GM19397 (cell line): ENCODE data around the gene OSBPL5.

Source experiments
- ATAC-seq: cut with Tn5 transposase; IDR thresholded peaks from one replicate; pipeline ENCODE4 v1.9.1; 2021; ENCODE audit warnings: mild to moderate bottlenecking, moderate library complexity; ENCODE audit not compliant: unreplicated experiment

OSBPL5 gene

DNA sequence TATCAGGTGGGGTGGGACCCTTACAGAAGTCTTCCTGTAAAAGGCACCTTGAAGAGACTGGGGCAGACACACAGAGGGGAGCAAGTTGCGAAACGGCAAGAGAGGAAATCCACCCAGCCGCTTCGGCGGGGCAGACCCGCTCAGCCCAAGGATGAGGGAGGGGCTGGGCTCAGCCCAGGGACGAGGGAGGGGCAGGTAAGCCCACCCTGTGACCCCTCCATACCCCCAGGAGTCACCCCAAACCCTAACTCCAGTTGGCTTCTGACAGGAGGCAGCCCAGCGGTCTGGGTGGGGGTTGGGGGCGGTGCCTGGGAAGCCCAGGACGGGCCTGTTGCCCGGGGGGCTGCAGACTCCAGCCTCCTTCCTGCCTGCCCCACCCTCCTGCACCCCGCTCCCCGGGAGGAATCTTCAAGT, 965 bp downstream of the OSBPL5 start:
- no peak for ATAC-seq

DNA sequence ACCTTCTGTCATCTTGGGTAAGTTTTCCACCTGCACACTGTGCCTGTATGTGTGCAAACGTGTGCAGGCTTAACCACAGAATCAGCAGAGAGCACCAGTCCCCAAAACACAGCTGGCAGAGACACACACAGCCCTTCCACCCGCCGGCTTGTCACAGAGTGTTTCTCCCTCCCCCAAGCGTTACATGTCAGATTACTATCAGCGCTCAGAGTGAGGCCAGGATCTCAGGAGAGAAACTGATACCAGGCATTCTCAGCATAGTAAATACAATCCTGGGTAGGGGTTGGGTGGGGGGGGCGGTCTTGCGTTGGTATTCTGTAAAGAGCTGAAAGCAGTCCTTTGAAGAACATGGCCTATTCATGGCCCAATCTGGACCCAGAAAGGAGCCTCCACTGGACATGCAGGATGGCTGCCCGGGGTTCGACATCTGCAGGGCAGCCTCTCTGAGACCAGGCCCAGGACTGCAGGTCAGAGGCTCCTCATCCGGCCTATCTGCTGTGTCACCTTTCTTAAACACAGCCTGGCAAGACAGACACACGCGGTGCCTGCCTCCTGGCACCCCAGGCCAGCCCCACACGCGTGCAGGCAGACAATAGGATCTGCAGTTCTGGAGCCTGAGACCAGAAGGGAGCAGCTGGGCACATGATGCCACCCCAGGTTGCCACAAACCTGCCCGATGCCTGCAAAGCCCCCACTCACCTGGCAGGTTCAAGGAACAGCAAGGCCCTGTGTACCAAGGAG, 1.7 kb downstream of the OSBPL5 start:
- no peak for ATAC-seq

DNA sequence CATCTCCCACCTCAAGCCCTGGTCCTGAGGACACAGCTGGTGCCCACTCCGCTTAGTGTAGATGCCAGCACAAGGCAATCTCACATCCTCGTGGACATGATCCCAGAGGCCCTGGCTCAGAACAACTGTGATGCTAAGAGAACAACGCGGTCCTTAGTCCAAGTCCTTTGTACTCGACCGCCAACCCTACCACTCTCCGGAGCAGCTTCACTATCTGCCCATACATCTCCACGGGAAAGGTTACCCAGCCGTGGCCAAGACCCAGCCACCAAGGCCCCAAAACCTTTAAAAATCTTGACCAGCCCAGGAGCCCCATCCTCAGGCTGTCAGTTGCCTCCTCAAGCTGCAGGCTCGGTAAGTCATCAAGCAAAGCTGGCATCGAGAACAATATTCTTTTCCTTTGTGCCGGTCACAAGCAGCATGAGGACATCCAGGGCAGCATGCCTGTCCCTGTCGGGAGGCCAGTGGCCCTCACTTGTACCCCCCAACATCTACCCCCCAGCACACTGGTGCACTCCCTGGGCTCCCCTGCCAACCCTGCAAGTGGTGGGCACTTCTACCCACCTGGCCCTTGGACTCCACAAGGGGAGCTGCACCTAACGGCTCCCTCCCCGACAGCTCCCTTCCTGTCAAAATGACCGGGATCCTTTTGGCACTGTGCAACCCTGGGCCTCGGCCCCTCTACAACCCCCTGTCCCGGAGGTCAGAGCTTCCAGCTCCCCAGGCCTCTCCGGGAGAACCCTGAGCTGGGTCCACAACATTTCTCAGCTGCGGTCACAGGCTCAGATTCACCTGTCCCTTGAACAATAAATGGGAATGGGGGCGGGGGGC, 2.5 kb downstream of the OSBPL5 start:
- ATAC-seq = no peak

DNA sequence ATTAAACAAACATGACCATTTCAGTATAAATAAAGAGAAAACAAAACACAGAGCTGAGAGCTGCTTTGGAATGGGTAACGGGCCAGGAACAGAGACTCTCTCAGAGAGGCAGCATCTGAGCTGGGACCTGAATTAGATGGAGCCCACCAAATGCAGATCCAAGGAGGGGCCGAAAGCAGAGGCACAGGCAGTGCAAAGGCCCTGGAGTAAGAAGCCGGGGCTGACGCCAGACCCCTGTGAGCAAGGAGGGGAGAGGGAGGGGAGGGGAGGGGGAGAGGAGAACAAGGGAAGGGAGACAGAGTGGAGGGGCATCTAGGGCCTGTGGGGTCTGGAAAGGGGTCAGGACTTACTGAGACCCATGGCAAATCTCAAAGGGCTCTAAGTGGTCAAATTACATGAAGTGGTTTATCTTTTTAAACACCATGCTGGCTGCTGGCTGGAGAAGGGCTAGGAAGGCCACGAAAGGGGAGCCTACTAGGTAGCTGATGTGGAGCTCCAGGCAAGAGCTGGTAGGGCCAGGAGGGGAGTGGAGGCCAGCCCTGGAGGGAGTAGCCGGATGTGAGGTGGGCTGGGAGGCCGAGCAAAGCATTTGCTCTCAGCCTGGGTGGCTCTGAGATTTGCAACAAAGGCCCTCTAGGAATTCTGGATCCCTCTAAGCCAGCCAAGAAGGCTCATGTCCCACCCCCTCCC, 3.2 kb downstream of the OSBPL5 start:
- ATAC-seq = no peak

DNA sequence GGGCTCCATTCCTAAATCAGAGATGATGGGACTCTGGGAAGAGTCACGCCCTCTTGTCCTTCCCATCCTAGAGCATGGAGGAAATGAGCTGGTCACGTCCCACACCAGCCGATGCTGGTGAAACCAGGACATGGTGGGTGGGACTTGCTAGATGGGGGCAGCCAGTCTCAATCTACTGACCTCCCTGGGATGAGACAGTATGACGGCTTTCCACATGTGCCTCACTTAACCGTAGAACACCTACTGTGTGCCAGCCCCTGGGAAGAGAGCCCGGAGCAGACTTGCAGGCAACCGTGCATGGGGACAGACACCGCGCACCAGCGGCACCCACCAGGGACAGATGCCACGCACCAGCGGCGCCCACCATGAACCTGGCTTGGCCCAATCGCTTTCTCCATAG, 3.8 kb downstream of the OSBPL5 start:
- no peak for ATAC-seq

DNA sequence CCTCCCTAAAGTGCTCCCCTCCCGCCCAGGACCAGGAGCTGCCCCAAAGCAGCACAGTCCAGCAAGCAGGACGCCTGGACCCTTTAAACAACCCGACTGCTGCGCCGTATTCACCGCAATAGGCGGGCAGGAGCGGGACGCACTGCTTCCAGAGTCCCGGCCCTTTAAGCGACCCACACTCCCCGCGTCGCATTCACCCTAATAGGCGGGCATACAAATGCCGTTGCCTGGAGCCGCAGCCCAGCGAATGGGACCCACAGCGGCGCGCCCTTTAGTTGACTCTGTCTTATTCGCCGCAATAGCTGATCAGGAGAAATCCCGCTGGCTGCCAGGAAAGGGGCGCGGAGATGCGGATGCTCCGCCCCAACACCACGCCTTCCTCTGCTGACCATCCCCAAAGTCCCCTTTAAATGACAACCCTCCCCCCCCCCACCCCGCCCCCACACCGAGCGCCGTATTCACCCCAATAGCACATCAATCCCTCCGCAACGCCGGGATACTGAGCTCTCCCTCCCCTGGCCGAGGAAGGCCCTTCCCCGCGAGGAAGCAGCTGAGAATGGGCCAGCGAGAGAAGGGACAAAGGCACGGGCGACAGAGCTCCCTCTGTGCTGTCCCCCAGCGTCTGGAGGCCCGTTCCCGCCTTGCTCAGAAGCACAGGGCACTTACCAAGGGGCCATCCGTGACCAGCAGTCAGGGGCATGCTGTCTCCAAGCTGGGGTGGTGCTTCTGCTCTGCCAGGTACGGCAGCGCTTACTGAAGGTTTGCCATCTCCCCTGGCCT, 4.7 kb downstream of the OSBPL5 start:
- no peak for ATAC-seq

DNA sequence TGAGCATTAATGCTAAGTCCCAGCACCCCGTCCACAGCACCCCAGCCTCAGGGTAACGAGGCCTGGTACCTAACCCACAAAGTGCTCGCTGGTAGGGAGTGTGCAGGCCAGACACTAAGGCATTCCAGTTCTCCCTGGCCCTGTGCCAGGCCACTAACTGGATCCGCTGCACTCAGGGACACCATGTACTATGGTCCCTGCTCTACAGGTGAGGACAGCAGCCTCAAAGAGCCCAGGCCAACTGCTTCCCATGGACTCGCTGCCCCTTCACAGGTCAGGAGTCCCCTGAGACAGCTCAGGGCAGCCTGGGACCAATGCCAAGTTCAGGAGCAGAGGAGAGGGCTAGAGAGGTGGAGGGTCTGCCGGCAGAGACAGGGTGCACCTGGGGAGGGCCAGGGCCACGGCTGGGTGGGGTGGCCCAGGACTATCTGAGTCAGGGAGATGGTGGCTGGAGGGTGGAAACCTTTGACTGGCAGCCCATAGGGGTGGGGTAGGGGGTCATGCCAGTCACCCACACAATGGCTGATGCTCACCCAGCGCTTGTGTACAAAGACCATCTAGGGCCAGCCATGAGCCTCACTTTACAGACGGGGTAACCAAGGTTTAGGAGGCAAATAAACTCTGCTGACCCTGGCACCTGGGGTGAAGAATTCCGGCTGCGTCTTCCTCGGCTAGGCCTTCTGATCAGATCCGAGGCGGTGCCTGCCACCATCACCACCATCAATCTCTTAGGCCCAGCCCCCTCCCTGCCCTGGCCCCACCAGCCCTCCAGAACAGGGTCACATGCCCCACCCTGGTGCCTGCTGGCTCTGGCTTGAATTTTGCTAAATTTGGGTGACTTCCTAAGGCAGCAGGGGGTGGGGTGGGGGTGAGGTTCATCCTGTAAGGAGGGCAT, 5.6 kb downstream of the OSBPL5 start:
- ATAC-seq = no peak

DNA sequence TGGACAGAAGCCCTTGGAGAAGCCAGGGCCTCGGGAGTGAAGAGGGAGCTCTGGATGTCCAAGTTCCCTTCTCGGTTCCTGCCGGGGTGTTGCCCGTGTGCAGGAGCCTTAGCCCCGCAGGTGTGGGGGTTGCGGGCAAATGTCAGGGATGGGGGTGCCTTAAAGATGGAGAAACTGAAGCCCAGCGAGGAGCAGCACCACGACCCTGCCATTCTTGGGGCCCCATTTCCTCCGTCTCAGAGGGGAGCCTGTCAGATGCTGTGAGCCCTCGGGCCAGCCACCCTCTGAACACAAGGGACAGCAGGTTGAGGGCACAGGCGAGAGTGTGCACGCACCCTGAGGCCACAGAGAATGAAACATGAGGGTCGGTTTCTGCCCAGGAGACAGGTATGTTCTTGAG, 6.3 kb downstream of the OSBPL5 start:
- ATAC-seq = no peak

DNA sequence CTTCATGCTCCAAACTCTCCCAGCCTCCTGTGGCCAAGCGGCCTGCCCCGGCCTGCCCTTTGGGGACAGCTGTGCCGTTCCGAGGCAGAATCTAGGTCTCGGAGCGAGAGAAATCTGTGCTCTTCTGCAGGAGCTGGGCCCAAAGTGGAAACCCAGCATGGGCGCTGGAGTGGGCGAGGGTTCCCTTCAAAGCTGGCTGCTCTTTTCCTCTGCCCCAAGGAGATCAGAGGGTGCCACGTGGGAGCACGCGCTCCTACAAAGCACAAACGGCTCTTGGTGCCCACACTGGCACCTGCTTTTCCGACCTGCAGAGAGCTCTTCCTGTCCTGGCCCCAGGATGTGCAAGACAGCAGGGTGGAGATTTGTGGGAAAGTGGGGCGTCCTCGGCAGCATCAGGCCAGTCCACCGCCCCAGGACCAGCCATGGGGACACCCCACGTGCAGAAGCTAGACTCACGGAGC, 6.9 kb downstream of the OSBPL5 start:
- no peak for ATAC-seq

DNA sequence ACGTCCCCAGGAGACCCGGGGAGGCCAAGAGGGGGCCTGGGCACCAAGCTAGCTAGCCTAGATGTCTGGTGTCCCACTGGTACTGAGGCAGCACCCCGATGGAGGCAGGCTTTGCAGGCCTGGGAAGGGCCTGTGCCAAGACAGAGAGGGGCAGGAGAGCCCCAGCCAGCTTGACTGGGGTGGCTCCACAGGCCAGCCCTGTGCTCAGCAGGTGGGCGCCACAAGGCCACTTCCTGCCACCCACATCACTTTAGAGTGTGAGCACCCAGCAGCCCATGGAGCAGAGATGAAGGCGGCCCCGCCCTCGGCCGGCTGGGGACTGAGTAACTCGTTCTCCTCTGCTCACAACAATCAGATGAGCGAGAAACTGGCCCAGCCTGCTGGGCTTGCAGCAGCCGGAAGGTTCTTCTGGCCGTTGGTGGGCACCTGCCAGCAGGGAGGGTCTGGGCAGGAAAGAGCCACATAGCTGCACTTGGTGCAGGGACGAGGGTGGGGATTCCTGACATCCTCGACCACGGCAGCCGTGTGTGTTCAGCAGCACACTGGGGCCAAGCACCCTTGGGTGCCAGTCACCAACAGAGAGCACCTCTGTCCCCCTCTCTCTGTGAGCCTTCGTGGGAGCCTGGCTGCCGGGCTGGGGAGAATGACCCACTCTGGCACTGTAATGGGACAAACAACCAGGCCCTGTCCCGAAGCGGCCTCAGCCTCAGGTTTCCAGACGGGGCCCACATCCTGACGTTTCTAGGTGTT, 7.6 kb downstream of the OSBPL5 start:
- no peak for ATAC-seq

DNA sequence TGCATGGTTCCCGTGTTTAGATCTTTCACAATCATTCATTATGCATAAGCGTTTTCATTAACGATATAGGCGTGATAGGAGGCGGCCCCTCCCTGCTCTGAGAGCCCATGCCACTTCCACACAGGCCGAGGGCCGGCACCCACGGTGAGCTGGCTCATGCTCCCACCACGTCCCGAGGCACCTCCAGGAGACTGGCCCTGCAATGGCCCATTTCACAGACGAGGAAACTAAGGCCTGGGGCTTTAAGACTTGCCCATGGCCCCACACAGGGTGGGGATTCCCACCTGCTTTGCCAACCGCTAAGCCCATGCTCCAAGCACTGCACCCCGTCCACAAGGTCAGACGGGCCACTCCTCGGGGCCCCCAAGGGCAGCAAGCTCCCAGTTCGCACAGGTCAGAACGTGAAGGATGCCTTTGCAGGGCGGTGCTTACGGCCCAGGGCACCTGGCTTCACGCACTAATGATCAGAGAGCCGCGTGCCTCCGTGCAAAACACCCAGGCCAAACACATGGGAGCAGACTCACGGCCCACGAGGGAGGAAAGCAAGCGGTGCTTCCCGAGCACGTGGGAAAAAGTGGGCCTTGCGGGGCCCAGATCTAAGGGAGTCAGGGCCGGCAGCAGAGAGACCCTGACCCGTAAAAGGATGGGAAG, 8.3 kb downstream of the OSBPL5 start:
- ATAC-seq = no peak

DNA sequence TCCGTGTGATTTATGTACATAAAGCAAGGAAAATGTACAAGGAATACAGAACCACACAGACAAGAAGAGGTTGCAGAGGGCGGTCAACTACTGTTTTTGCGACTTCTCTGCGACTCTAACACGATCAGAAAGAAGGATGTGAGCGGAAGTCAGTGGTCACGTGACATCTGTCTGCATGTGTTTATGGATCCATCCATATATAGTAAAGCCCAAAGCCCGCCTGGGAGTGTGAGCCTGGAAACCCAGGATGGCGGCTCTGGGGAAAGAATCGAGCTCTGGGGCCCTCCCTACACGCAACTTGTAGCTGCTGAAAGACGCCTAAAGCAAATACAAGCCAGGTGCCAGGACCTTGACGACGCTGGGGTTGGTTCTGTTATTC, 8.8 kb downstream of the OSBPL5 start:
- no peak for ATAC-seq

DNA sequence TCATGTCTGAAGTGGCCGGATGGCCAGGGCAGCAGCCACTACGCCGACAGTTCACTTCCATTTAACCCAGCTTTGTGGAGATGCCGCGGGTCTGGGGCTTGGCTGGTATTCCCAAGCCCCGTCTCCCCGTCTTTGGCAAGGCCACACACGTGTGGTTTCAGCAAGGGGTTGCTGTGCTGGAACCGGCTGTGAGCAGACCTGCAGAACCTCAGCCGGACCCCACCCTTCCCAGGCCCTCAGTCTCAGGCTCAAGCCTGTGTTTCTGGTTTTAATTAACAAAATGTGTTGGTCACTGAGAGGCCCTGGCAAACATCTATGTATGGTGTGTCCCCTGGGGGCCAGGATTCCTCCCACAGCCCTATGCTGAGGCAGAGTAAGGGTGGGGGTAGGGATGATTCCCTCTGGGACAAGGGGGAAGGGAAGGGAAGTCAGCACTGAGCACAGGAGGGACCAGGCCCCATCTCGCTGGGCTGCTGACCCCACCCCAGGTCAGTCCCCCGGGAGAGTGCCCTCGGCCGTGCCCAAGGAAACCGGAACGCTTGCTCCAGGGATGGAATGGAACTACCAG, 9.3 kb downstream of the OSBPL5 start:
- no peak for ATAC-seq

DNA sequence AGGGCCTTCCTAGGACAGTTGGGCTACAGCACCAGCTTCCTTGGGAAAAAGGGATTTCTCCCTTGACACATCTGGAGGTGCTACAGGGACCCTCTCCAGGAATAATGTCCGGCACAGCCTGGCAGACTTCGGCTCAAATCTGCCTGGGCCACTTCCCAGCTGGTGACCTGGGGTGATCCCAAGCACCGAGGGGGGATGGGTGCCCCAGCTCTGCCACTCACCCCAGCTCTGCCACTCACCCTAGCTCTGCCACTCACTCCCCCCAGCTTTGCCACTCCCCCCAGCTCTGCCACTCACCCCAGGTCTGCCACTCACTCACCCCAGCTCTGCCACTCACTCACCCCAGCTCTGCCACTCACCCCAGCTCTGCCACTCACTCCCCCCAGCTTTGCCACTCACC, 9.9 kb downstream of the OSBPL5 start:
- no peak for ATAC-seq

DNA sequence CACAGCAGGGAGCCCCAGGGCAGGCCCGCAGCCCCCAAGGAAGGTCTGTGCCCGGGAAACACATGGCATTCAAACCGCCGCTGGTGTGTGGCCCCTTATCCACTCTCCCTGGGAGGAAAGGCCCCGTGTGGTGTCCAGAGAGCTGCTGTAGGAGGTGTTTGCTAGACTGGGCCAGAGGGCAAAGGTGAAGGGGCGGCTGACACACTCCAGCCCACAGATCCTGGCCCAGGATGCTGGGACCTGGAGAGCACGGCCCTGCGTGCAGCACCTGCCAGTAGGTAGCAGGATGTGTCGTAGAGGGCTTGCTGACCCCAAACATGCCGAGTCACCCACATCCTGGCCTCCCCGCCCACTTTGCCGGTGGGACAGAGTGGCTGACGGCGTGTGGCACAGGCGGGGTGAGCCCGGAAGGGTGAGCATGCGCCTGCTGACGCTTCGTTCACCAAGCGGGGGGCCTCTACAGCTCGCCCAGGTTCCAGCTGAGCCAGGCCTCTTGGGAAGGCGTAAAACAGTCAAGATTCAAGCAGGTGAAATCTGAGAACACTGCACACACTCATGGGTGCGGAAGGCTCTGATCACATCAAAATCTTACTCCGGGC, 11.0 kb downstream of the OSBPL5 start:
- ATAC-seq = no peak

DNA sequence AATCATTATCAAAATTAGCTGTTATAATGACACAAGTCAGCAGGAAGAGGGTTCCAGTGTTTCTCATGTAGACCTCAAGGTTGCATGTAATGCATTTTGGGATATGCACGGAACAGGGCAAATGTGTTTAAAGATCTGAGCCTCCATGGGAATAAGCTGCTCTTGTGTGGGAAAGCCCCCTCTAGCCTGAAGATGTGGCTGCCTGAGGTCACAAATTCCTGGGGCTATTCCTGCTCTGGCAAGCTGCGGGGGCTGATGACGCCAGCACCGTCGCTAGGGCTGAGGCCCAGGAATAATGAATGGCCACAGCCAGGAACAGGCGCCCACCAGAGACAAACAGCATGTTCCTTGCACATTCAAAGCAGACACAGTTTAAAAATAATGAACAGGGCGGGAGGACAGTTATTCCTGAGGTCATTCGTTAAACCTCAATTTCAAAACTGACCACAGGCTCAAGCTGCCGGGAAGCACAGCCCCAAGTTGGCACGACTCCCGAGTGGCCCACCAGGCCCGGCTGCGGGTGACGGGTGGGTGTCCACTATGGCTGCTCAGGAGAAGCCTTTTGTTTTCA, 11.7 kb downstream of the OSBPL5 start:
- ATAC-seq = no peak

DNA sequence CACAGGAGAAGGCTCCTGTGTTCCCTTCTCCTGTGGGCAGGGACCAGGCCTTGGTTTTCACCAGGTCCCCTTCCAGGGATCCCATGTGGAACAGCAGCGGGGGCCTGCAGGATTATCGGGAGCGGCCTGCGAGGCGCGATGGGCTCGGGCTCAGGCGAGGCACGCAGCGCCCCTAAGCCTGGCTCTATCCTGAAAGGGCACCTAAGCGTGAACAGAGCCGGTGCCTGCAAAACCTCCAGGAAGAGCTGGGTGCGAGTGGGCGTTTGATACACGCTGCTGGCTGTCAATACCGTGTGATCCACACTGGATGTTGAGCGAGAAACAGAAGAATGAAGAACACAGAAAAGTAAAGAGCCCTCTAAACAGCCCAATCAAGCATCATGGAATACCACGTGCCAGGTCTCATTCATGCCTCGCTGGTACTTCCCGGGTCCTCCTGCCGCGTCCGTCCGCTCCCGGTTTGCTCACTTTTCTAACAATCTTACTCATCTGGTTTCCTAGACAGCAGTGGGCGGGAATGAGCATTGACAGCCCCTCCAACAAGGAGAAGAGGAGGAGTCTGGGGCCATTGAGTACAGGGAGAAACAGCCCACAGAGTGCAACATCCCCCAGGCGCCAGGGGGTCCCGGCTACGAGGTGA, 12.5 kb downstream of the OSBPL5 start:
- no peak for ATAC-seq
